Memory B cell (primary cell): ENCODE data around the gene POLR3K.
A peak's percentile ranks its signal among the peaks of the same experiment; 100 is the strongest.

Source experiments
- ATAC-seq: fragments of 150-1000 bp; cut with Tn5 transposase; 2 replicates; pipeline ENCODE4 v1.10.0; 2021; ENCODE audit warnings: low read depth, mild to moderate bottlenecking, moderate library complexity
- DNase-seq, 2 donors: peaks; one replicate each; pipeline ENCODE4 v3.0.0; 2022; ENCODE audit warnings: low spot score in 2 of 2
- H3K27ac Mint-ChIP-seq: one replicate; pipeline ENCODE4 v1.8.0; 2022; ENCODE audit warnings: mild to moderate bottlenecking, moderate library complexity, mixed read lengths
- H3K27me3 Mint-ChIP-seq: one replicate; pipeline ENCODE4 v1.8.0; 2022; ENCODE audit warnings: mixed read lengths
- H3K36me3 Mint-ChIP-seq: one replicate; pipeline ENCODE4 v1.8.0; 2022; ENCODE audit warnings: mild to moderate bottlenecking, mixed read lengths
- H3K4me1 Mint-ChIP-seq: one replicate; pipeline ENCODE4 v1.8.0; 2022; ENCODE audit warnings: mixed read lengths
- H3K4me3 Mint-ChIP-seq: one replicate; pipeline ENCODE4 v1.8.0; 2022; ENCODE audit warnings: mild to moderate bottlenecking, moderate library complexity, mixed read lengths
- H3K9me3 Mint-ChIP-seq: one replicate; pipeline ENCODE4 v1.8.0; 2022; ENCODE audit warnings: mixed read lengths

Gene POLR3K

DNA sequence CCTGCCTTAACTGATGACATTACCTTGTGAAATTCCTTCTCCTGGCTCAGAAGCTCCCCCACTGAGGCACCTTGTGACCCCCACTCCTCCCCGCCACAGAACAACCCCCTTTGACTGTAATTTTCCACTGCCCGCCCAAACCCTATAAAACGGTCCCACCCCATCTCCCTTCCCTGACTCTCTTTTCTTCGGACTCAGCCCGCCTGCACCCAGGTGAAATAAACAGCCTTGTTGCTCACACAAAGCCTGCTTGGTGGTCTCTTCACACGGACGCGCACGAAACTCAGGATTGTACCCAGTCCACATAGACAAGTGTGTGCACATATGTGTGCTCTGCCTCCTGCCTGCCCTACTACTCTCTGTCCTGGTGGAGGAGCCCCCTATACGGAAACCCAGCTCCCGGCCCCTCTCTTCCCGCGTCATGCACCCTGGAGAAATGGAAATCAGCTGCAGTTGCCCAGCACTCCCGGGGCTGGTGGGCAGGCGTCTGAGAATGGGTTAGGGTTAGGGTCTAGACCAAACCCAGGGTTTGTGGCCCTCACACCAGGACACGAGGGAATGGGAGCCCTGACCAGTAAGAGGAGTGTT, 21.4 kb upstream of the POLR3K start:
- no peak for DNase-seq
- no peak overlapping the region for H3K4me3 Mint-ChIP-seq
- H3K27me3 Mint-ChIP-seq = peaks cover 7% of the 10 kb centered on the region
- no peaks in the 10 kb centered on the region for H3K36me3 Mint-ChIP-seq
- H3K27ac Mint-ChIP-seq = no peak overlapping the region
- no peaks in the 10 kb centered on the region for H3K9me3 Mint-ChIP-seq
- ATAC-seq = no peak
- H3K4me1 Mint-ChIP-seq = peaks cover 22% of the 10 kb centered on the region

DNA sequence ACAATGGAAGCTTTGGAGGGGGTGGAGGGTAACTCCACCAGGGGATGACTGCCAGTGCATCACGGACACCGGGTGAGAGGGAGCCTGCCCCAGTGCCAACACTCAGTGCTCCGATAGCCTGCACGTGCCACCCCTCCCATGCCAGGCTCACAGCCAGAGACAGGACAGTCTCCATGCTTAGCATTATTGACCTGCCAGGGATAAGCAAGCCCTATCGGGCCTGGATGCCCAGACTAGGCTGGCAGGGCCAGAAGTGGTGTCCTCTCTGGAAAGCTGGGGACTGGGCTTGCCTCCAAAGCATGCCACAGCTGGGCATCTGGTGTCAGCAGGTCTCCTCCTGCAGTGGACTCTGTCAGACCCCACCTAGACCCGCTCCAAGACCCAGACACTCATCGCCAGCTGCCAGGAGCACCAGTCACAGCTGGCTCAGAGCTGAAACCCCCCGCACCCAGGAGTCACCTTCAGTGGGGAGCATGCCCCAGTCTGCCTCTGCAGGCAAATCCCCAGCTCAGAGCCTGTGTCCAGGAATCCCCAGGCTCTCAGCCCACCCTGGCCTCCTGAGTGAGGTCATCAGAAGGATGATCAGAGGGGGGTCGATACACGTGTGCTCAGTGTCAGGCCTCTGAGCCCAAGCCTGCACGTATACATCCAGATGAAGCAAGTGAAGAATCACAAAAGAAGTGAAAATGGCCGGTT, 20.8 kb upstream of the POLR3K start:
- H3K4me1 Mint-ChIP-seq = peaks cover 19% of the 10 kb centered on the region
- no peaks in the 10 kb centered on the region for H3K9me3 Mint-ChIP-seq
- H3K27me3 Mint-ChIP-seq = peaks cover 7% of the 10 kb centered on the region
- DNase-seq (no peak), ATAC-seq (no peak)
- H3K27ac Mint-ChIP-seq = no peak overlapping the region
- H3K4me3 Mint-ChIP-seq = no peak overlapping the region
- H3K36me3 Mint-ChIP-seq = no peaks in the 10 kb centered on the region

DNA sequence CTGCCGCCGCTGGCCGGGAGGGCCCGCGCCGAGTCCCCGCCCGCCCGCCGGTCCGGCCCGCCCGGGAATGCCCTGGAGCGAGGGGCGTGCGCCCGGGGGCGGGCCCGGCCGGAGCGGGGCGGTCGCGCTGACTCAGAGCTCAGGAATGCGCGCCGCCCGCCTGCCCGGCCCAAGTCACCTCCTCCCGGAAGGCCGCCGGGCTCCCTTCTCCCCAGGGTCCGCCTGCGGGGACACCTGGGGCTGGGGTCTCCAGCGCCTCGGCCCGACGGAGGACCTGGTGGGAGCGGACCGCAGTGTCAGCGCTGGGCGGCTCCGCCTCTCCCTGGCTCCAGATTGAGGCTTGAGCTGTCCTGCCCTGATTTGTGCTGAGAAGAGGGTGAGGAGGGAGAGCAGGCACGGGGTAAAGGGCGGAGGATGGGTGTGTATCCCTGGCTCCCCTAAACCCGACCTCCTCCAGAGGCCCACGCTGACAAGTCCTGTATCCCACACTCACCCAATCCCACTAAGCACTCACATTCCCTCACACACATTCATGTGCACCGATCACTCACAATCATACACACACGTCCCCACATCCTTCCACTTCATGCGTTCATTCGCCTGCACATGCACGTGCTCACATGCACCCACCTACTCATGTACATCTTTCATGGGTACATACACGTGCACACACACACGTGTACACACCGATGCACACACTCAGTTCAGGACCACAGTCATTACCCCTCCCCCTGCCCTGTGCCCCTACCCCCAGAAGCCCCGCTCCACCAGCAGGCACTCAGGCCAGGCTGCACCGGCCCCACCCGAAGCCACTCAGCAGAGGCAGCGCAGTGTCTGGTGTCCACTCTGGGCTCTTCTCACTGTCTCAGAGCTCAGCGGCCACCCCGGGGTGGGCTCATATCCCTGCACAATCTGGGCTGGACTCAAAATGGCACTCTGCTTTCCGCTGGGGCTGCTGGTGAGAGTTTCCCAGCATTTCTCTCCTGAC, 19.4 kb upstream of the POLR3K start, which contains the start of gene RHBDF1:
RHBDF1 (minus strand) TSS at position 71 of the 988 bp plus-strand sequence. CDS start 7,616 bp downstream, outside the sequence.
- DNase-seq (no peak), ATAC-seq (peak; percentile 39)
- Mint-ChIP-seq H3K27ac (no peak within 1 kb of the TSS), H3K4me3 (peak within 1 kb of the TSS; percentile 72), H3K36me3 (no peaks in the 10 kb centered on the region), H3K27me3 (peaks cover 7% of the 10 kb centered on the region), H3K9me3 (no peaks in the 10 kb centered on the region), H3K4me1 (peaks cover 12% of the 10 kb centered on the region)

DNA sequence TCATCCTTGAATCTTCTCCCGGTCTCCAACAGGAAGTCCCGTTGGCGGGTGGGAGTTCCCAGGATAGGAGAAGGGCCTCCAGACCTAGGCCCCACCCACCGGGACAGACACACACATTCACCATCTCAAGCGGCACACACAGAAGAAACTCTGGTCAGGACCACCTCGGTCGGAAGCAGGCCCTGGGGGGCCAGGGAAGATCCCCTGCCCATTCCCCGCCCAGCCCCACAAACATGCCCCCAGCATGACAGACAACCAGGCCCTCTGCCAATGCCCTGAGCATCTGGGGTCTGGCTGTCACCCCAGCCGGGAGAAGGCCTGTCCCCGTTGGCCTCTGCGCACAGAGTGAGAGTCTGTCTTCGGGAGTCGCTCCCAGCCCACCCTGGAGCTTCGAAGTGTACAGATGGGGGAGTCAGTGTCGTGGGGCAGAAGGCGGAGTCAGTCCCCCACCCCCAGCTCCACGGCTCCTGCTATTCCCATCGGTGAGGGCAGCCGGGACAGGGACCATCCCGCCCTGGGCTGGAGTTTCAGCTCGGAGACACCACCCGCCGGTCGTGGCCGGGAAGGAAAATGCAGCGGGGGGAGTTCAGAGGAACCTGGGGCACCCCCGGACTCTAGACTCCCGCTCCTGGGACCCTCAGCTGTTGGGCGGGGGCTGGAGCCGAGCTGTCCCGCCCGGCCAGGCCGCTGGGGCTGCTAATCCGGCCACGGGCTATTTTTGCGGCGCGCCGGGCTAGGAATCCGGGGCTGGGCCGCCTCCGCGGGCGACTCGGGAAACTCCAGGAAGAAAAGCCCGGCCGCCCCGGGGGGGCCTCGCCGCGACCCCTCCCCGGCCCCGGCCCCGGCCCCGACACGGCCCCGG, 18.4 kb upstream of the POLR3K start:
- ATAC-seq (no peak), DNase-seq (no peak)
- Mint-ChIP-seq H3K27me3 (peaks cover 7% of the 10 kb centered on the region), H3K4me3 (peak overlapping the region; percentile 14), H3K9me3 (no peaks in the 10 kb centered on the region), H3K27ac (no peak overlapping the region), H3K4me1 (peaks cover 7% of the 10 kb centered on the region), H3K36me3 (no peaks in the 10 kb centered on the region)

DNA sequence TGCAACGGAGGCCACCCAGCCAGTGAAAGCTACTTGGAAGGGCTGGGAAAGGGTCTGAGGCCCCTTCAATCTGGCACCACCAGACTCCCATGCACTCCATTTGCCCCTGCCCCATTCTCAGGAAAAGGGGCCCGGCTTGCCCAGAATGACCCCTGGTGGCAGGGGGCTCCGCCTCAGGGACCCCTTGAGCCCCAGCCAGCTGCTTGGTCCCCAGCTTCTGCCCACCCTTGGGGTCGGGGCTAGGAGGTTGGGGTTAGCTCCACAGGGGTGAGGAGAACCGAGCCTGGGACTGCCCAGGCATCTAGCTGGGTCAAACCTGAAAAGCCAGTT, 17.8 kb upstream of the POLR3K start:
- Mint-ChIP-seq H3K27me3 (peaks cover 7% of the 10 kb centered on the region), H3K27ac (no peak overlapping the region), H3K4me3 (no peak overlapping the region), H3K4me1 (peaks cover 4% of the 10 kb centered on the region), H3K36me3 (no peaks in the 10 kb centered on the region), H3K9me3 (no peaks in the 10 kb centered on the region)
- DNase-seq (no peak), ATAC-seq (no peak)

DNA sequence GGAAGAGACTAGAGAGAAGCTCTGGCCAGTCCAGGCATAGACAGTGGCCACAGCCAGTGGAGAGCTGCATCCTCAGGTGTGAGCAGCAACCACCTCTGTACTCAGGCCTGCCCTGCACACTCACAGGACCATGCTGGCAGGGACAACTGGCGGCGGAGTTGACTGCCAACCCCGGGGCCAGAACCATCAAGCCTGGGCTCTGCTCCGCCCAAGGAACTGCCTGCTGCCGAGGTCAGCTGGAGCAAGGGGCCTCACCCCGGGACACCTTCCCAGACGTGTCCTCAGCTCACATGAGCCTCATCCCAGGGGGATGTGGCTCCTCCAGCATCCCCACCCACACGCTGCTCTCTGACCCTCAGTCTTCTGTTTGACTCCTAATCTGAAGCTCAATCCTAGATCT, 15.8 kb upstream of the POLR3K start:
- no peaks in the 10 kb centered on the region for H3K9me3 Mint-ChIP-seq
- DNase-seq (no peak), ATAC-seq (no peak)
- H3K36me3 Mint-ChIP-seq = no peaks in the 10 kb centered on the region
- no peak overlapping the region for H3K27ac Mint-ChIP-seq
- peaks cover 8% of the 10 kb centered on the region for H3K4me1 Mint-ChIP-seq
- peaks cover 6% of the 10 kb centered on the region for H3K27me3 Mint-ChIP-seq
- no peak overlapping the region for H3K4me3 Mint-ChIP-seq

DNA sequence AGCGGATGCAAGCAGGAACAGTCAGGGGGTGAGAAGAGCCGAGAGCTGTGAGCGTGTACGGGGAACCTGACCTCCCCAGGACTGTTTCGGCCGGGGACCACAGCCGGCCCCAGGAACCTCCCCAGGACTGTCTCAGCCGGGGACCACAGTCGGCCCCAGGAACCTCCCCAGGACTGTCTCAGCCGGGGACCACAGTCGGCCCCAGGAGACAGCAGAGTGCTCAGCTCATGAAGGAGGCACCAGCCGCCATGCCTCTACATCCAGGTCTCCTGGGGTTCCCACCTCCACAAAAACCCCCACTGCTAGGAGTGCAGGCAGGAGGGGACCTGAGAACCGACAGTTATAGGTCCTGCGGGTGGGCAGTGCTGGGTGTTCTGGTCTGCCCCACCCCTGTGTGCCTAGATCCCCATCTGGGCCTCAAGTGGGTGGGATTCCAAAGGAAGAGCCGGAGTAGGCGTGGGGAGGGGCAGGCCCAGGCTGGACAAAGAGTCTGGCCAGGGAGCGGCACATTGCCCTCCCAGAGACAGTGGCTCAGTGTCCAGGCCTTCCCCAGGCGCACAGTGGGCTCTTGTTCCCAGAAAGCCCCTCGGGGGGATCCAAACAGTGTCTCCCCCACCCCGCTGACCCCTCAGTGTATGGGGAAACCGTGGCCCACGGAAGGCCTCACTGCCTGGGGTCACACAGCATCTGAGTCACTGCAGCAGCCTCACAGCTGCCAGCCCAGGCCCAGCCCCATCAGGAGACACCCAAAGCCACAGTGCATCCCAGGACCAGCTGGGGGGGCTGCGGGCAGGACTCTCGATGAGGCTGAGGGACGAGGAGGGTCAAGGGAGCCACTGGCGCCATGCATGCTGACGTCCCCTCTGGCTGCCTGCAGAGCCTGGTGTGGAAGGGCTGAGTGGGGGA, 14.7 kb upstream of the POLR3K start:
- Mint-ChIP-seq H3K9me3 (no peaks in the 10 kb centered on the region), H3K27ac (no peak overlapping the region), H3K36me3 (no peaks in the 10 kb centered on the region), H3K4me3 (no peak overlapping the region), H3K4me1 (peaks cover 8% of the 10 kb centered on the region), H3K27me3 (peaks cover 3% of the 10 kb centered on the region)
- DNase-seq (no peak), ATAC-seq (no peak)

DNA sequence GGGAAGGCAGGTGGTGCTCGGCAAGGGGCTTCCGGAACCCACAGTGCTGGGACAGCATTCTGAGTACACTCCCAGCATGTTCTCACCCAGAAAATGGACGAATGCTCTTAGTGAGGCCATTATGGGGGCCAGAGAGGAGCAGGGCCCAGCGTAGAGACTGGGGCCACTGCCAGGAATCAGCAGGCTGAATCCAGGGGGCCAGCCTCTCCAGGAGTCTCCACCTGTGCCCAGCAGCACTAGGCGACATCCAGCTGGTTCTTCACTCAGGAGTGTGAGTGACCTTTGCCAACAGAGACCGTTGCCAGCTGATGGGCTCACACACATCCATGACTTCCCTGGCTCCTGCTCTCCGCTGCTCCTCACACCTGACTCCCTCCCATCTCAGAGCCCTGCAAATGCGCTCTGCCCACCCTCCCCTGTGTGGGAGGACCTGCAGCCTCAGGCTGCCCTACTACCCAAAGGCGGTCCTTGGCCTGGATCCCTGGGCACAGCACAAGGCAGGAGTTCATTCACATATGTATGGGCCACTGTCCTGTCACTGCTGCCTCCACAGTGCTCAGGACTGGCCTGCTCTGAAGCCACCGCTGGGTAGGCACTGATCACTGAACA, 13.9 kb upstream of the POLR3K start:
- H3K36me3 Mint-ChIP-seq = no peaks in the 10 kb centered on the region
- DNase-seq (no peak), ATAC-seq (no peak)
- no peak overlapping the region for H3K27ac Mint-ChIP-seq
- no peaks in the 10 kb centered on the region for H3K27me3 Mint-ChIP-seq
- peaks cover 4% of the 10 kb centered on the region for H3K4me1 Mint-ChIP-seq
- no peaks in the 10 kb centered on the region for H3K9me3 Mint-ChIP-seq
- no peak overlapping the region for H3K4me3 Mint-ChIP-seq

DNA sequence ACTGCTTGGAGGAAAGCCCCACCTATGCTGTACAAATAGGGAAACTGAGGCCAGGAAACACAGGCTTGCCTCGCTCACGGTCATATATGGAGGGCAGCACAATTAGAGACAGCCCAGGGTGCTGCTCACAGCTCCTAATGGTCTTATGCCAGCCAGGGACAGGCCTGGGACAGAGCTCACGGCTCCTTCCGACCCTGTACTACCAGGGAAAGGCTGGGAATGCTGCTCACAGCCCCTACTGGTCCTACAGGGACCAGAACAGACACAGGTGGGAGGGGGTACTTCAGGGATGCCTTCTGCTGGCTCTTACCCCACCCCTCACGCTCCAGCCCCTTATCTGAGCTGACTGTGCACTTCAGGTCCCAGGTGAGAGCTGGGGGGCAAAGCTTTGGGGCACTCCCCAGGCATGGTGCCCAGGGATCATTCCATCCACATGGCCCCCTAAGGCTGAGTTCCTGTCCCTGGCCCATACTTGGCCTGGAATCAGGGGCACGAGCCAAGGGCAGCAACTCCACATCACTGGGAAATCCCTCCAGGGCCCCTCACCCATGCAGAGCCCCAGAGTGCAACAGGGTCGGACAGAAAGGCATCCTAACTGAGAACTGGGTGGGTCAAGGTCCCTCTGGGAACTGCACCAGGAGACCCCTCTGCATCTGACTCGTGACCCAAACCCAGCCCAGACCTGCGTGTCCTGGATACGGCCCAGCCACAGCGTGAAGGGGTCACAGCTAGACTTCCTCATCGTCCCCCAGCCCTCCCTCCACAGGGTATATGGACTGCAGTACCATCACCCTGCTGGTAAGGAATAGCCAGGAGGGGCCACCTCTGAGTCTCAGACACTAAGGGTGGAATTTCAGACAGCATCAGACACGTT, 13.1 kb upstream of the POLR3K start:
- ATAC-seq (no peak), DNase-seq (no peak)
- no peaks in the 10 kb centered on the region for H3K27me3 Mint-ChIP-seq
- H3K4me1 Mint-ChIP-seq = peaks cover 4% of the 10 kb centered on the region
- no peak overlapping the region for H3K27ac Mint-ChIP-seq
- no peak overlapping the region for H3K4me3 Mint-ChIP-seq
- H3K36me3 Mint-ChIP-seq = no peaks in the 10 kb centered on the region
- H3K9me3 Mint-ChIP-seq = no peaks in the 10 kb centered on the region

DNA sequence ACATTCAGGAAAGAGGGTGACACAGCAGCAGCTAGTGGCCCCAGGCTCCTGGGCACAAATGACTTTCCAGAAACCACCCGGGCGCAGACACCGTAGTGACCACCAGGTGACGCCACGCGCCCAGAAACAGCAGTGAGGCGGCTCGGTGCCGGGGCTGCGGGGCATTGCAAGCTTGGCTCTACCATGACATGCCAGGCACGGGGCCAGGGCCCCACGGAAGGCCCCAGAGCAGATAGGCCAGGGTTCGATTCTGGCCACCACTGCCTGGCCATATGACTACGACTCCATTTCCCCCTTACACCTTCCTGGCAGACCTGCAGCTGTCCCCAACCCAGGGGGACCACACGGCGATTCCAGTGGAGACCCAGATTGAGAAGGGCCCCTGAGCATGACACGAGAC, 12.3 kb upstream of the POLR3K start:
- no peaks in the 10 kb centered on the region for H3K36me3 Mint-ChIP-seq

DNA sequence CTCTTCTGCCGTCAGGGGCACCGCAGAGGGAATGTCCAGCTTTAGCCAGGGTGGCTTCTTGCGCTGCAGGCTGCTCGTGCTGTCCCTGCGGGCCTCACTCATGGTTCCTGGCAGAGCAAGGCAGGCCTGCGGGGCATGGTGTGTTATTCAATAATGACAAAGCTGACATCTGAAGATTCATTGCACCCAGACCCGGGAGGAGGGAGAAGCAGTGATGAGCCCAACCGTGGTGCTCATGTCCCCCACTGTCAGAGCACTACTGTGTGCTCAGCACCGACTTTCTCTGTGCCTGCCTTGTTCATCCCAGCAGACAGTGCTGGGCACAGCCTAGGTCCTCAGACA, 11.5 kb upstream of the POLR3K start:
- Mint-ChIP-seq H3K4me1 (peaks cover 4% of the 10 kb centered on the region), H3K27ac (no peak overlapping the region), H3K4me3 (no peak overlapping the region), H3K9me3 (no peaks in the 10 kb centered on the region), H3K36me3 (no peaks in the 10 kb centered on the region), H3K27me3 (no peaks in the 10 kb centered on the region)
- DNase-seq (no peak), ATAC-seq (no peak)

More for the DNA sequence above, 12.3 kb upstream of the POLR3K start:
- Mint-ChIP-seq H3K27me3 (no peaks in the 10 kb centered on the region), H3K4me3 (no peak overlapping the region), H3K27ac (no peak overlapping the region), H3K9me3 (no peaks in the 10 kb centered on the region), H3K4me1 (peaks cover 4% of the 10 kb centered on the region)
- peak; percentile 86 to 90 for DNase-seq
- peak; percentile 97 for ATAC-seq
